Measurements from ENCODE around the gene SPDEF.

DNA sequence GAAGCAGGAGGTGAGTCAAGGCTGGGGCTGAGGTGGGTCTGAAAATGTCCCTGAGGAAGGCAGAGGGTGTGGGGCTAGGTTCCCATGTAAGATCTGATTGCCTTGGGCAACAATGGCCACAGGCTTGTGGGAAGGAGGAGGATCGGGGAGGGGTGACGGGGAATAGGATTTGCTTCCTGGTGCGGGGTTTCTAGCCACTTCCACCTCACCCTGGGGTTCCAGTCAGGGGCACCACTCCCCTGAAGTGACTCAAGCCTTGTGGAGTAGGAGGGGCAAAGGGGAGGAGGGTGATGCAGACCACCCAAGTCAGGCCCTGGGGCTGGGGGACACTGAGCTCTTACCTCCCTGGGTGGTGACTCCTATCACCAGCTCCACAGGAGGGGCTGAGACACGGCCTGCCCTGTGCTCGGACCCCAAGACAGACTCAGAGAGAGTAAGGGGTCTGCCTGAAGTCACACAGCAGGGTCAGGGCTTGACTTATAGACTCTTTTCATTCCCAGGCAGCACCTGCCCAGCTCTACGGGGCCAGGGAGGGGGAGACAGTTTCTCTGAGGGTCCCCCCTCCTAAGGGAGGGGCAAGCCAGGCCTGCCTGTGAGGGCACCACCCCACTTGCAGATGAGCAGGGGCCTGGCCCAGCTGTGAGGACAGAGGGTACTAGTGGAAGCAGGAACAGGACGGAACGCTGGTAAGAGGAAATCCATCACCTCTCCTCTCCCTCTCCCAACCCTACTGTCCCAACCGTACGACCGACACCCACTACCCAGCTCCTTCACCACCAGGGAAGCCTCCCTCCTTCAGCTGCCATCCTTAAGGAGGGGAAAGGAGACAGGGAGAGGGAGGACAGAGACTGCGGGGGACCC is 12.4 kb upstream of the SPDEF start:
- TF ChIP-seq, protein P1, sequence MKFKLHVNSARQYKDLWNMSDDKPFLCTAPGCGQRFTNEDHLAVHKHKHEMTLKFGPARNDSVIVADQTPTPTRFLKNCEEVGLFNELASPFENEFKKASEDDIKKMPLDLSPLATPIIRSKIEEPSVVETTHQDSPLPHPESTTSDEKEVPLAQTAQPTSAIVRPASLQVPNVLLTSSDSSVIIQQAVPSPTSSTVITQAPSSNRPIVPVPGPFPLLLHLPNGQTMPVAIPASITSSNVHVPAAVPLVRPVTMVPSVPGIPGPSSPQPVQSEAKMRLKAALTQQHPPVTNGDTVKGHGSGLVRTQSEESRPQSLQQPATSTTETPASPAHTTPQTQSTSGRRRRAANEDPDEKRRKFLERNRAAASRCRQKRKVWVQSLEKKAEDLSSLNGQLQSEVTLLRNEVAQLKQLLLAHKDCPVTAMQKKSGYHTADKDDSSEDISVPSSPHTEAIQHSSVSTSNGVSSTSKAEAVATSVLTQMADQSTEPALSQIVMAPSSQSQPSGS (IDR thresholded peaks at IDR 0.05; ENCODE audit: low read length) = no peak
- TF ChIP-seq, protein P2, sequence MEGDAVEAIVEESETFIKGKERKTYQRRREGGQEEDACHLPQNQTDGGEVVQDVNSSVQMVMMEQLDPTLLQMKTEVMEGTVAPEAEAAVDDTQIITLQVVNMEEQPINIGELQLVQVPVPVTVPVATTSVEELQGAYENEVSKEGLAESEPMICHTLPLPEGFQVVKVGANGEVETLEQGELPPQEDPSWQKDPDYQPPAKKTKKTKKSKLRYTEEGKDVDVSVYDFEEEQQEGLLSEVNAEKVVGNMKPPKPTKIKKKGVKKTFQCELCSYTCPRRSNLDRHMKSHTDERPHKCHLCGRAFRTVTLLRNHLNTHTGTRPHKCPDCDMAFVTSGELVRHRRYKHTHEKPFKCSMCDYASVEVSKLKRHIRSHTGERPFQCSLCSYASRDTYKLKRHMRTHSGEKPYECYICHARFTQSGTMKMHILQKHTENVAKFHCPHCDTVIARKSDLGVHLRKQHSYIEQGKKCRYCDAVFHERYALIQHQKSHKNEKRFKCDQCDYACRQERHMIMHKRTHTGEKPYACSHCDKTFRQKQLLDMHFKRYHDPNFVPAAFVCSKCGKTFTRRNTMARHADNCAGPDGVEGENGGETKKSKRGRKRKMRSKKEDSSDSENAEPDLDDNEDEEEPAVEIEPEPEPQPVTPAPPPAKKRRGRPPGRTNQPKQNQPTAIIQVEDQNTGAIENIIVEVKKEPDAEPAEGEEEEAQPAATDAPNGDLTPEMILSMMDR (IDR thresholded peaks at IDR 0.05 in 2 of 3, conservative IDR thresholded peaks at IDR 0.05 in 1 of 3; ENCODE audit: control insufficient read depth in 2 of 3, extremely low read depth in 1 of 3, insufficient read depth in 1 of 3, low read depth in 3 of 3, low read length in 3 of 3) = no peak
- no peak for TF ChIP-seq ETV6 (conservative IDR thresholded peaks at IDR 0.05 in 1 of 2, IDR thresholded peaks at IDR 0.05 in 1 of 2; ENCODE audit: borderline replicate concordance in 1 of 2, low read depth in 1 of 2)

All from GM12878 (cell line).